Neural progenitor cell (in vitro differentiated cells): ENCODE results near the gene STK32B. TPM values are rescaled to one million over a fixed set of nuclear protein-coding genes. Genes with fewer than 3 reads are reported as not detected.

ENCODE experiments used
- DNase-seq: peaks from one replicate; pipeline ENCODE4 v3.0.0-alpha.2; 2016; ENCODE audit warnings: low spot score
- H2AFZ ChIP-seq: fragments of 200-600 bp; sonication (generic); replicated peaks from 2 replicates; pipeline ENCODE4 v1.6.1; 2016; ENCODE audit warnings: antibody characterized with exemption
- H3F3A ChIP-seq: fragments of 200-600 bp; sonication (generic); 2 replicates; pipeline ENCODE4 v1.6.1; 2016; ENCODE audit warnings: antibody characterized with exemption, low read depth
- H3K27ac ChIP-seq: fragments of 200-600 bp; sonication (generic); 2 replicates; pipeline ENCODE4 v1.5.1; 2016; ENCODE audit warnings: mild to moderate bottlenecking
- H3K27me3 ChIP-seq: fragments of 200-600 bp; sonication (generic); 2 replicates; pipeline ENCODE4 v1.6.1; 2016; ENCODE audit warnings: mild to moderate bottlenecking, moderate library complexity
- H3K36me3 ChIP-seq: fragments of 200-600 bp; sonication (generic); 2 replicates; pipeline ENCODE4 v1.5.1; 2016
- H3K4me1 ChIP-seq: fragments of 200-600 bp; sonication (generic); 2 replicates; pipeline ENCODE4 v1.6.1; 2016; ENCODE audit warnings: mixed run types
- H3K4me2 ChIP-seq: fragments of 200-600 bp; sonication (generic); 2 replicates; pipeline ENCODE4 v1.6.1; 2016
- H3K4me3 ChIP-seq: fragments of 200-600 bp; sonication (generic); 2 replicates; pipeline ENCODE4 v1.5.1; 2016
- H3K79me2 ChIP-seq: fragments of 200-600 bp; sonication (generic); 2 replicates; pipeline ENCODE4 v1.6.1; 2016; ENCODE audit warnings: low read depth
- H3K9ac ChIP-seq: fragments of 200-600 bp; sonication (generic); 2 replicates; pipeline ENCODE4 v1.6.1; 2016
- H3K9me3 ChIP-seq: fragments of 200-600 bp; sonication (generic); 2 replicates; pipeline ENCODE4 v1.5.1; 2016; ENCODE audit warnings: low read depth
- H4K20me1 ChIP-seq: fragments of 200-600 bp; sonication (generic); 2 replicates; pipeline ENCODE4 v1.6.1; 2016; ENCODE audit warnings: low read depth
- H3K27ac Mint-ChIP-seq: 3 replicates; pipeline ENCODE4 v1.8.0; 2021; ENCODE audit warnings: mixed read lengths
- H3K27me3 Mint-ChIP-seq: 2 replicates; pipeline ENCODE4 v1.8.0; 2022; ENCODE audit warnings: low read depth, mild to moderate bottlenecking, inconsistent platforms, moderate library complexity, mixed read lengths; ENCODE audit not compliant: insufficient read depth
- H3K36me3 Mint-ChIP-seq: 3 replicates; pipeline ENCODE4 v1.8.0; 2021; ENCODE audit warnings: mixed read lengths
- H3K4me1 Mint-ChIP-seq: 3 replicates; pipeline ENCODE4 v1.8.0; 2021; ENCODE audit warnings: mixed read lengths
- H3K4me3 Mint-ChIP-seq: 3 replicates; pipeline ENCODE4 v1.8.0; 2021; ENCODE audit warnings: mild to moderate bottlenecking, moderate library complexity, mixed read lengths
- H3K9me3 Mint-ChIP-seq: 3 replicates; pipeline ENCODE4 v1.8.0; 2020; ENCODE audit warnings: mixed read lengths
- EZH2 ChIP-seq: fragments of 200-600 bp; sonication (generic); IDR thresholded peaks from 2 replicates; pipeline ENCODE4 v1.6.1; 2017; ENCODE audit warnings: antibody characterized with exemption, mild to moderate bottlenecking, moderate library complexity
- EZH2phosphoT487 ChIP-seq: fragments of 200-600 bp; sonication (generic); IDR thresholded peaks from 2 replicates; pipeline ENCODE4 v1.6.1; 2017; ENCODE audit warnings: antibody characterized with exemption
- total RNA-seq: library from RNA; depleted of rRNA; stranded (reverse); fragments of >200 nt; gene quantifications from 2 replicates; pipeline ENCODE4 v1.2.3, GENCODE V29; 2015; ENCODE audit warnings: low replicate concordance
- TF ChIP-seq, protein P1 (sequence below): fragments of 200-600 bp; sonication (generic); IDR thresholded peaks from 2 replicates; pipeline ENCODE4 v1.5.1; 2017; ENCODE audit warnings: antibody characterized with exemption, mild to moderate bottlenecking

STK32B gene
- total RNA-seq, 1 donor from 2014 or later = 2.5 TPM

DNA sequence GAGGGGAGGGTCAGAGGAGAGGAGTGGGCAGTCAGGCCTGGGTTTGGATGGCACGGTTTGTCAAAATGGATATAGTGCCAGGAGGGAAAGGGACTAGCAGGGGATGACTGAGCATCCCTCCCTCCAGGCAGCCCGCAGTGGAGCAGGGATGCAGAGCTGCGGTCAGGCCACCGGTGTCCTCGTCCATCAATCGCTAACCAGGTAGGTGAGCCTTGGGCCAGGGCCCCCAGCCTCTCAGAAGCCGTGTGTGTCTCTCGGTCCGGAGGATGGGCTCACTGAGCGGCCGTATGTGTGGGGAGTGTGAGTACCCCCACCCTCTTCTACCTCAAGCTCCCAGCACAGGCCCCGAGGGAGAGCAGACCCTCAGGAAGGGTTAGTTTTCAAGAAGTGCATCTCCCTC is 31.5 kb upstream of the STK32B start:
- Mint-ChIP-seq H3K4me1 (peaks cover 11% of the 10 kb centered on the region), H3K4me3 (no peak overlapping the region), H3K27ac (no peak overlapping the region), H3K9me3 (peaks cover 7% of the 10 kb centered on the region), H3K27me3 (peaks cover 4% of the 10 kb centered on the region), H3K36me3 (no peaks in the 10 kb centered on the region)
- Histone ChIP-seq H2AFZ (peak overlapping the region; percentile 58), H3K27ac (no peak overlapping the region), H3K9me3 (no peaks in the 10 kb centered on the region), H3K4me1 (peaks cover 12% of the 10 kb centered on the region), H3K4me3 (no peak overlapping the region), H3K79me2 (no peaks in the 10 kb centered on the region), H3K36me3 (no peaks in the 10 kb centered on the region), H3F3A (no peaks in the 10 kb centered on the region), H3K4me2 (no peak overlapping the region), H4K20me1 (no peaks in the 10 kb centered on the region), H3K9ac (no peak overlapping the region), H3K27me3 (peaks cover 7% of the 10 kb centered on the region)
- DNase-seq = no peak
- TF ChIP-seq EZH2 (no peak), EZH2phosphoT487 (no peak)
- TF ChIP-seq, protein P1, sequence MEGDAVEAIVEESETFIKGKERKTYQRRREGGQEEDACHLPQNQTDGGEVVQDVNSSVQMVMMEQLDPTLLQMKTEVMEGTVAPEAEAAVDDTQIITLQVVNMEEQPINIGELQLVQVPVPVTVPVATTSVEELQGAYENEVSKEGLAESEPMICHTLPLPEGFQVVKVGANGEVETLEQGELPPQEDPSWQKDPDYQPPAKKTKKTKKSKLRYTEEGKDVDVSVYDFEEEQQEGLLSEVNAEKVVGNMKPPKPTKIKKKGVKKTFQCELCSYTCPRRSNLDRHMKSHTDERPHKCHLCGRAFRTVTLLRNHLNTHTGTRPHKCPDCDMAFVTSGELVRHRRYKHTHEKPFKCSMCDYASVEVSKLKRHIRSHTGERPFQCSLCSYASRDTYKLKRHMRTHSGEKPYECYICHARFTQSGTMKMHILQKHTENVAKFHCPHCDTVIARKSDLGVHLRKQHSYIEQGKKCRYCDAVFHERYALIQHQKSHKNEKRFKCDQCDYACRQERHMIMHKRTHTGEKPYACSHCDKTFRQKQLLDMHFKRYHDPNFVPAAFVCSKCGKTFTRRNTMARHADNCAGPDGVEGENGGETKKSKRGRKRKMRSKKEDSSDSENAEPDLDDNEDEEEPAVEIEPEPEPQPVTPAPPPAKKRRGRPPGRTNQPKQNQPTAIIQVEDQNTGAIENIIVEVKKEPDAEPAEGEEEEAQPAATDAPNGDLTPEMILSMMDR = no peak

DNA sequence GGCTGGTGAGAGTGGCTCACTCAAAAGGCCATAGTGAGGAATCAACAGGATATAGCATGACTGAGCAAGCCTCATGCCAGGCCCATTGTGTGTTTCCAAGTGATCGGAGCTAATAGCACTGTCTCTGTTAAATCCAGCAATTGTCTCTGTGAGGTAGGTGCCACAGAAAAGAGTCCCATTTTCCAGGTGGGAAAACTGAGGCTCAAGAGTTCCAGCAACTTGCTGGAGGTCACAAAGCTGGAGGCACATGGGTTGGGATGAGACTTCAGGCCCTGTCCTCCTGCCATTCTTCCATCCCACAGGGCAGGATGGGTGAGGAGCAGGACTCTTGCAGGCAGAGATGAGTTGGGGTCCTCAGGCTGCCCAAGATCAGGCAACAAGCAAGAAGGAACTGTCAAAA is 30.9 kb upstream of the STK32B start:
- no peak overlapping the region for H2AFZ ChIP-seq
- H3K27ac Mint-ChIP-seq = no peak overlapping the region
- H3K9me3 ChIP-seq = no peaks in the 10 kb centered on the region
- H3K4me1 Mint-ChIP-seq = peaks cover 11% of the 10 kb centered on the region
- peaks cover 4% of the 10 kb centered on the region for H3K27me3 Mint-ChIP-seq
- H3K4me2 ChIP-seq = no peak overlapping the region
- H3K27me3 ChIP-seq = peaks cover 7% of the 10 kb centered on the region
- H3K4me3 ChIP-seq = no peak overlapping the region
- H3K27ac ChIP-seq = no peak overlapping the region
- TF ChIP-seq, protein P1 = no peak
- no peak for TF ChIP-seq EZH2phosphoT487
- no peak for TF ChIP-seq EZH2
- no peak overlapping the region for H3K9ac ChIP-seq
- H3K36me3 Mint-ChIP-seq = no peaks in the 10 kb centered on the region
- no peaks in the 10 kb centered on the region for H3K79me2 ChIP-seq
- H3K36me3 ChIP-seq = no peaks in the 10 kb centered on the region
- H3K4me1 ChIP-seq = peaks cover 12% of the 10 kb centered on the region
- no peak for DNase-seq
- peaks cover 7% of the 10 kb centered on the region for H3K9me3 Mint-ChIP-seq
- no peak overlapping the region for H3K4me3 Mint-ChIP-seq
- H3F3A ChIP-seq = no peaks in the 10 kb centered on the region
- H4K20me1 ChIP-seq = no peaks in the 10 kb centered on the region

DNA sequence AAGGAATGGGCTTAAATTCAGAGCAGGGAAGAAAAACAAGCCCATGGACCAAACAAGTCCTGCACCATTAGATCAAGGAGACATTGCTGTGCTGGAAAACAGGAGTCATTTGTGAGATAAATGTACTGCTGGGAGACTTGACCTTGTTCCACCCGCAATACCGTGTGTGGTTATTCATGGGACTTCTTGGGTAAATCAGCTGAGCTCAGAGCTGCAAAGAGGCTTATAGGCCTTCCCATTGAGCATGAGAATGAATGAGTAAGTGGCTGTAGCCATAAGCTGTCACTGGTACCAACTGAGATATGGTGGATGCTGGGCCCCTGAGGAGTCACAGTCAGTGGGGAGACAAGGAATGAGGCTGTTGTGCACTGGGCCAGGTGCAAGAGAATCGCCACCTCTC is 29.7 kb upstream of the STK32B start:
- peaks cover 7% of the 10 kb centered on the region for H3K27me3 ChIP-seq
- H3K79me2 ChIP-seq = no peaks in the 10 kb centered on the region
- H3F3A ChIP-seq = no peaks in the 10 kb centered on the region
- no peak overlapping the region for H3K27ac ChIP-seq
- H3K36me3 ChIP-seq = no peaks in the 10 kb centered on the region
- H3K4me1 ChIP-seq = peaks cover 12% of the 10 kb centered on the region
- Mint-ChIP-seq H3K9me3 (peaks cover 7% of the 10 kb centered on the region), H3K27me3 (peaks cover 5% of the 10 kb centered on the region), H3K36me3 (no peaks in the 10 kb centered on the region), H3K4me1 (peaks cover 11% of the 10 kb centered on the region), H3K27ac (no peak overlapping the region), H3K4me3 (no peak overlapping the region)
- TF ChIP-seq EZH2 (no peak), EZH2phosphoT487 (no peak)
- TF ChIP-seq, protein P1 = no peak
- no peak for DNase-seq
- no peak overlapping the region for H3K9ac ChIP-seq
- H2AFZ ChIP-seq = no peak overlapping the region
- no peaks in the 10 kb centered on the region for H4K20me1 ChIP-seq
- H3K9me3 ChIP-seq = no peaks in the 10 kb centered on the region
- H3K4me2 ChIP-seq = no peak overlapping the region
- H3K4me3 ChIP-seq = no peak overlapping the region
